Liver (tissue), 3 donors: ENCODE measurements around the gene PMFBP1.

Experiments used
- ATF3 ChIP-seq: IDR thresholded peaks from 2 replicates; pipeline ENCODE4 v1.6.1; 2016; ENCODE audit warnings: antibody characterized with exemption
- EGR1 ChIP-seq, 2 donors: IDR thresholded peaks; 2 replicates each; pipeline ENCODE4 v1.6.1; 2016 to 2018; ENCODE audit warnings: antibody characterized with exemption in 2 of 2, low read depth in 2 of 2
- FOXA2 ChIP-seq: IDR thresholded peaks from 2 replicates; pipeline ENCODE4 v1.6.1; 2016; ENCODE audit warnings: antibody characterized with exemption
- GABPA ChIP-seq, 2 donors: IDR thresholded peaks in 1 of 2; conservative IDR thresholded peaks in 1 of 2; 2 replicates each; pipeline ENCODE4 v1.6.1; 2016; ENCODE audit warnings: antibody characterized with exemption in 2 of 2, mild to moderate bottlenecking in 1 of 2, moderate library complexity in 1 of 2
- MAX ChIP-seq: IDR thresholded peaks from 2 replicates; pipeline ENCODE4 v1.6.1; 2016; ENCODE audit warnings: antibody characterized with exemption
- RAD21 ChIP-seq, 2 donors: IDR thresholded peaks; 2 replicates each; pipeline ENCODE4 v1.6.1; 2016; ENCODE audit warnings: antibody characterized with exemption in 2 of 2, mild to moderate bottlenecking in 2 of 2
- REST ChIP-seq: IDR thresholded peaks from 2 replicates; pipeline ENCODE4 v1.6.1; 2016; ENCODE audit warnings: antibody characterized with exemption, mild to moderate bottlenecking
- SP1 ChIP-seq: IDR thresholded peaks from 2 replicates; pipeline ENCODE4 v1.6.1; 2018; ENCODE audit warnings: antibody characterized with exemption, mild to moderate bottlenecking
- TAF1 ChIP-seq: conservative IDR thresholded peaks from 2 replicates; pipeline ENCODE4 v1.6.1; 2016; ENCODE audit warnings: antibody characterized with exemption, mild to moderate bottlenecking
- ZBTB33 ChIP-seq: IDR thresholded peaks from 2 replicates; pipeline ENCODE4 v1.6.1; 2016; ENCODE audit warnings: antibody characterized with exemption
- TF ChIP-seq, protein P1 (sequence below): fragments of 150-350 bp; IDR thresholded peaks from 2 replicates; pipeline ENCODE4 v1.5.1; 2017; ENCODE audit warnings: improper control_type of control experiment, low read depth, low read length; ENCODE audit not compliant: missing input control
- donor health status: healthy.
- donor health status: healthy.

GRCh38 chr16:72073560-72074230 is 98.3 kb downstream of the PMFBP1 start:
- TF ChIP-seq, protein P1, sequence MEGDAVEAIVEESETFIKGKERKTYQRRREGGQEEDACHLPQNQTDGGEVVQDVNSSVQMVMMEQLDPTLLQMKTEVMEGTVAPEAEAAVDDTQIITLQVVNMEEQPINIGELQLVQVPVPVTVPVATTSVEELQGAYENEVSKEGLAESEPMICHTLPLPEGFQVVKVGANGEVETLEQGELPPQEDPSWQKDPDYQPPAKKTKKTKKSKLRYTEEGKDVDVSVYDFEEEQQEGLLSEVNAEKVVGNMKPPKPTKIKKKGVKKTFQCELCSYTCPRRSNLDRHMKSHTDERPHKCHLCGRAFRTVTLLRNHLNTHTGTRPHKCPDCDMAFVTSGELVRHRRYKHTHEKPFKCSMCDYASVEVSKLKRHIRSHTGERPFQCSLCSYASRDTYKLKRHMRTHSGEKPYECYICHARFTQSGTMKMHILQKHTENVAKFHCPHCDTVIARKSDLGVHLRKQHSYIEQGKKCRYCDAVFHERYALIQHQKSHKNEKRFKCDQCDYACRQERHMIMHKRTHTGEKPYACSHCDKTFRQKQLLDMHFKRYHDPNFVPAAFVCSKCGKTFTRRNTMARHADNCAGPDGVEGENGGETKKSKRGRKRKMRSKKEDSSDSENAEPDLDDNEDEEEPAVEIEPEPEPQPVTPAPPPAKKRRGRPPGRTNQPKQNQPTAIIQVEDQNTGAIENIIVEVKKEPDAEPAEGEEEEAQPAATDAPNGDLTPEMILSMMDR = no peak
- TF ChIP-seq EGR1 (IDR thresholded peaks at IDR 0.05; ENCODE audit: low read depth in 2 of 2) (no peak), ATF3 (no peak), ZBTB33 (no peak), GABPA (IDR thresholded peaks at IDR 0.05 in 1 of 2, conservative IDR thresholded peaks at IDR 0.05 in 1 of 2) (no peak), RAD21 (IDR thresholded peaks at IDR 0.05) (no peak), TAF1 (no peak), SP1 (peak; percentile 30), REST (no peak), FOXA2 (no peak), MAX (no peak)
